Stimulated activated CD8-positive, alpha-beta memory T cell treated with anti-CD3 and anti-CD28 coated beads, Interleukin-15, amount 100 ng/mL, for 1 hour (primary cell): ENCODE results near the gene TTC31.
"Not testable (repeated sequence)": the region's sequence is repeated elsewhere in the genome, so short reads cannot be mapped to it uniquely, and the experiment has no call there.

Source experiments
- DNase-seq: peaks from one replicate; pipeline ENCODE4 v3.0.0-alpha.2; 2020; ENCODE audit warnings: low read depth

Gene TTC31

GRCh38 chr2:74457549-74458131, 25.2 kb upstream of the TTC31 start:
- peak; percentile 63 for DNase-seq

- DNase-seq = peak; percentile 97
These were observed 24.5 kb upstream of the TTC31 start, which contains the start of gene WBP1 for GRCh38 chr2:74458132-74458937. Gene WBP1 (plus strand): TSS chr2:74458438. CDS start chr2:74458603, 165 bp downstream.

- DNase-seq = no peak
These were observed 23.9 kb upstream of the TTC31 start for GRCh38 chr2:74458938-74459363.

- DNase-seq = not testable (repeated sequence)
These were observed 23.3 kb upstream of the TTC31 start for GRCh38 chr2:74459503-74460118.

GRCh38 chr2:74460187-74460586, 22.7 kb upstream of the TTC31 start:
- not testable (repeated sequence) for DNase-seq

- DNase-seq = no peak
These were observed 21.5 kb upstream of the TTC31 start for GRCh38 chr2:74461187-74462053.

- no peak for DNase-seq
These were observed 20.7 kb upstream of the TTC31 start for GRCh38 chr2:74462054-74462785.

- no peak for DNase-seq
These were observed 20.1 kb upstream of the TTC31 start for GRCh38 chr2:74462786-74463105.

GRCh38 chr2:74464406-74464805, 18.5 kb upstream of the TTC31 start:
- no peak for DNase-seq

- not testable (repeated sequence) for DNase-seq
These were observed 12.1 kb upstream of the TTC31 start for GRCh38 chr2:74470742-74471141.

- DNase-seq = no peak
These were observed 11.4 kb upstream of the TTC31 start for GRCh38 chr2:74471332-74472065.

GRCh38 chr2:74472086-74472944, 10.6 kb upstream of the TTC31 start, which contains the start of gene MRPL53:
Gene MRPL53 (minus strand): TSS chr2:74472680. CDS start chr2:74472660, 20 bp downstream.
- DNase-seq = peak; percentile 94

- DNase-seq = no peak
These were observed 10.0 kb upstream of the TTC31 start for GRCh38 chr2:74472945-74473258.

GRCh38 chr2:74474481-74474880, 8.4 kb upstream of the TTC31 start:
- no peak for DNase-seq

- DNase-seq = no peak
These were observed 8.0 kb upstream of the TTC31 start for GRCh38 chr2:74474899-74475298.

GRCh38 chr2:74481431-74481830, 1.4 kb upstream of the TTC31 start:
- no peak for DNase-seq

- no peak for DNase-seq
These were observed 700 bp upstream of the TTC31 start for GRCh38 chr2:74481961-74482800.

- DNase-seq = not testable (repeated sequence)
These were observed 839 bp downstream of the TTC31 start for GRCh38 chr2:74483675-74484164.

GRCh38 chr2:74486141-74486540, 3.3 kb downstream of the TTC31 start:
- DNase-seq = no peak
